Testis (tissue), 3 donors: ENCODE data around the gene BRI3BP. TPM values are rescaled to one million over a fixed set of nuclear protein-coding genes. Genes with fewer than 3 reads are reported as not detected.

Experiments
- DNase-seq: peaks from one replicate; pipeline ENCODE4 v3.0.0-alpha.2; 2019
- H3K27ac ChIP-seq, 2 donors: fragments of 200-600 bp; sonication (generic); one replicate each; pipeline ENCODE4 v1.5.1; 2019
- H3K27me3 ChIP-seq: fragments of 200-600 bp; sonication (generic); one replicate; pipeline ENCODE4 v1.5.1; 2019
- H3K36me3 ChIP-seq: fragments of 200-600 bp; sonication (generic); one replicate; pipeline ENCODE4 v1.5.1; 2017; ENCODE audit warnings: low read depth; ENCODE audit errors: missing control alignments
- H3K4me1 ChIP-seq: fragments of 200-600 bp; sonication (generic); one replicate; pipeline ENCODE4 v1.5.1; 2019
- H3K4me3 ChIP-seq, 2 donors: fragments of 200-600 bp; sonication (generic); one replicate each; pipeline ENCODE4 v1.5.1; 2017 to 2019
- H3K9me3 ChIP-seq: fragments of 200-600 bp; sonication (generic); one replicate; pipeline ENCODE4 v1.5.1; 2017
- CTCF ChIP-seq, 3 experiments: fragments of 450-650 bp in 2 of 3; fragments of 200-600 bp in 1 of 3; sonication (generic) in 1 of 3; IDR thresholded peaks; one replicate each; pipeline ENCODE4 v1.5.1; 2016 to 2019; ENCODE audit warnings: antibody characterized with exemption in 3 of 3, mild to moderate bottlenecking in 2 of 3, moderate library complexity in 1 of 3
- POLR2A ChIP-seq: fragments of 450-650 bp; IDR thresholded peaks from one replicate; pipeline ENCODE4 v1.6.1; 2017; ENCODE audit warnings: antibody characterized with exemption, mild to moderate bottlenecking, moderate library complexity
- WGBS, 2 donors: methylation state at CpG; one replicate each; pipeline ENCODE4 v1.1.5; 2018; 5-methylcytosine and 5-hydroxymethylcytosine counted together
- intact Hi-C: fragments of 100-400 bp; cut with DNase I; formaldehyde crosslinking; loops from one replicate; pipeline ENCODE4 v1.15.1; 2023; ENCODE audit warnings: low total_unique reads
- polyA plus RNA-seq: library from polyadenylated mRNA; stranded (reverse); fragments of 350-450 nt; fragmentation: Illumina TruSeq; extraction: RNeasy Lipid Tissue Mini Kit (QIAGEN cat#74804); gene quantifications from one replicate; pipeline ENCODE4 v1.2.3, GENCODE V29; 2014; ENCODE audit warnings: low read depth, low replicate concordance; ENCODE audit not compliant: insufficient read depth
- total RNA-seq, 2 donors: library from RNA; depleted of rRNA; stranded (reverse); fragments of >200 nt; gene quantifications; one replicate each; pipeline ENCODE4 v1.2.3, GENCODE V29; 2016

Gene BRI3BP
- total and polyA plus RNA-seq, 3 donors from 2014 or later: 3.5 to 3.8 (median 3.5) TPM

- 97 to 100% methylated on average over 6 to 9 of the region's 9 CpGs for WGBS, 2 donors
Observed at GRCh38 chr12:125021096-125021495, 27.7 kb downstream of the BRI3BP start.

GRCh38 chr12:125021771-125022170 lies 28.3 kb downstream of the BRI3BP start:
- DNase-seq: no peak
- H3K27ac ChIP-seq: no peak overlapping the region
- H3K4me3 ChIP-seq: no peak overlapping the region
- intact Hi-C loops: no loop called here
- WGBS, 2 donors: 59 to 61% methylated on average over 5 of the region's 5 CpGs
- H3K9me3 ChIP-seq: no peaks in the 10 kb centered on the region
- TF ChIP-seq POLR2A: no peak
- no peak for TF ChIP-seq CTCF (IDR thresholded peaks at IDR 0.05)
- no peaks in the 10 kb centered on the region for H3K4me1 ChIP-seq
- no peaks in the 10 kb centered on the region for H3K27me3 ChIP-seq
- H3K36me3 ChIP-seq: no peaks in the 10 kb centered on the region

More at GRCh38 chr12:125021096-125021495, 27.7 kb downstream of the BRI3BP start:
- H3K4me3 ChIP-seq: no peak overlapping the region
- H3K9me3 ChIP-seq: no peaks in the 10 kb centered on the region
- intact Hi-C loops: no loop called here
- H3K27me3 ChIP-seq: no peaks in the 10 kb centered on the region
- H3K27ac ChIP-seq: no peak overlapping the region
- H3K4me1 ChIP-seq: no peaks in the 10 kb centered on the region
- H3K36me3 ChIP-seq: no peaks in the 10 kb centered on the region
- TF ChIP-seq POLR2A (no peak), CTCF (IDR thresholded peaks at IDR 0.05) (no peak)
- no peak for DNase-seq

DNA sequence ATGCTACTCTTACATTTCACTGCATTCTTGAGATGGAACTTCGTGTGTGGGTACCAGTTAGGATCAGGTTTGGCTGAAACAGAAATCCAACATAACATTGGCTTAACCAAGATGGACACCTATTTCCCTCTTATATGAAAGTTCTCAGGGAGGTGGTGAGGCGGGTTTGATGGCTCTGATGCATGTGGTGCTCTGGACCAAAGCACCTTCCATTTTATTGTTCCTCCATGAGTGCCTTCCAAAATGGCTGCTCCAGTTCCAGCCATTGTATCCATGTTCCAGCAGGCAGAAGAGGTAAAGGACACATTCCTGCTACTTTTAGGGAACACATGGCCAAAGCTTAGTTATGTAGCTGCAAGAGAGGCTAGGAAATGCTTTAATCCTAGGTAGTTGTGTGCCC lies 29.6 kb downstream of the BRI3BP start:
- Histone ChIP-seq H3K4me3 (no peak overlapping the region), H3K4me1 (no peaks in the 10 kb centered on the region), H3K27me3 (no peaks in the 10 kb centered on the region), H3K9me3 (no peaks in the 10 kb centered on the region), H3K27ac (no peak overlapping the region), H3K36me3 (no peaks in the 10 kb centered on the region)
- TF ChIP-seq CTCF (IDR thresholded peaks at IDR 0.05): no peak
- TF ChIP-seq POLR2A: no peak
- DNase-seq: no peak
- whole genome bisulfite sequencing, 2 donors: 92 to 98% methylated on average over 2 of the region's 2 CpGs
- intact Hi-C loops: no loop called here

DNA sequence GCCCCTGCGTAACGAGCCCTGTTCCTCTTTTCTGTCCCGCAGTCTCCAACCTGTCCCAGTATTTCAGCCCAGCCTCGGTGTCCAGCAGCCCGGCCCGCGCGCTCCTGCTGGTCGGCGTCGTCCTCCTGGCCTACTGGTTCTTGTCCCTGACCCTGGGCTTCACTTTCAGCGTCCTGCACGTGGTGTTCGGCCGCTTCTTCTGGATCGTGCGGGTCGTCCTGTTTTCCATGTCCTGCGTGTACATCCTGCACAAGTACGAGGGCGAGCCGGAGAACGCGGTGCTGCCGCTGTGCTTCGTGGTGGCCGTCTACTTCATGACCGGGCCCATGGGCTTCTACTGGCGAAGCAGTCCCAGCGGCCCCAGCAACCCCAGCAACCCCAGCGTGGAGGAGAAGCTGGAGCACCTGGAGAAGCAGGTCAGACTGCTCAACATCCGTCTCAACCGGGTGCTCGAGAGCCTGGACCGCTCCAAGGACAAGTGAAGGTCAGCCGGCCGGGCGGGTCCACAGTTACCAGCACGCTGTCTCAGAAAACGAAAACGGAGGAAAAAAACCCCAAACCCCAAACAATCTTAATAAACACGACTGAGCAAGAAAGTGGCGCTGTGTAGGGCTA lies 31.6 kb downstream of the BRI3BP start:
- 80 to 81% methylated on average over 35 to 43 of the region's 43 CpGs for WGBS, 2 donors
- intact Hi-C loops: no loop called here
- H3K27ac ChIP-seq: no peak overlapping the region
- no peaks in the 10 kb centered on the region for H3K27me3 ChIP-seq
- H3K36me3 ChIP-seq: no peaks in the 10 kb centered on the region
- no peaks in the 10 kb centered on the region for H3K9me3 ChIP-seq
- no peaks in the 10 kb centered on the region for H3K4me1 ChIP-seq
- TF ChIP-seq CTCF (IDR thresholded peaks at IDR 0.05) (no peak), POLR2A (no peak)
- DNase-seq: peak; percentile 14
- H3K4me3 ChIP-seq: no peak overlapping the region

- H3K27me3 ChIP-seq: no peaks in the 10 kb centered on the region
- no peaks in the 10 kb centered on the region for H3K36me3 ChIP-seq
- no peak overlapping the region for H3K27ac ChIP-seq
- H3K4me3 ChIP-seq: no peak overlapping the region
- DNase-seq: no peak
- no peaks in the 10 kb centered on the region for H3K4me1 ChIP-seq
- no peaks in the 10 kb centered on the region for H3K9me3 ChIP-seq
- 69 to 76% methylated on average over 9 of the region's 9 CpGs for WGBS, 2 donors
- intact Hi-C loops: no loop called here
- TF ChIP-seq POLR2A (no peak), CTCF (IDR thresholded peaks at IDR 0.05) (no peak)
Observed at GRCh38 chr12:125025606-125026235, 32.3 kb downstream of the BRI3BP start.
